ENCODE measurements around the gene ZNF385D.
"Not testable (repeated sequence)": the region's sequence is repeated elsewhere in the genome, so short reads cannot be mapped to it uniquely, and the experiment has no call there.

ZNF385D gene

GRCh38 chr3:21393683-21394311 lies 357.2 kb downstream of the ZNF385D start:
- no peak overlapping the region for H3K4me3 ChIP-seq (ENCODE audit: low read depth, low read length)
- DNase-seq (ENCODE audit: low read depth, low spot score) = no peak
- CTCF ChIA-PET = no interaction called here
- POLR2A ChIA-PET = no interaction called here
- TF ChIP-seq CTCF (IDR thresholded peaks at IDR 0.05; ENCODE audit: insufficient read depth, low read length, missing control alignments) = no peak

- TF ChIP-seq CTCF (IDR thresholded peaks at IDR 0.05; ENCODE audit: insufficient read depth, low read length, missing control alignments) = no peak
- H3K4me3 ChIP-seq (ENCODE audit: low read depth, low read length) = no peak overlapping the region
- ChIA-PET POLR2A (no interaction called here), CTCF (no interaction called here)
- no peak for DNase-seq (ENCODE audit: low read depth, low spot score)
These were observed 358.5 kb downstream of the ZNF385D start for GRCh38 chr3:21392526-21392925.

GRCh38 chr3:21390856-21391255 lies 360.2 kb downstream of the ZNF385D start:
- DNase-seq (ENCODE audit: low read depth, low spot score) = peak; percentile 16
- ChIA-PET CTCF (no interaction called here), POLR2A (no interaction called here)
- H3K4me3 ChIP-seq (ENCODE audit: low read depth, low read length) = no peak overlapping the region
- no peak for TF ChIP-seq CTCF (IDR thresholded peaks at IDR 0.05; ENCODE audit: insufficient read depth, low read length, missing control alignments)

- POLR2A ChIA-PET = interaction anchor here (0.7 kb wide), 1 partner anchor 578 kb away, joined by 4 read pairs; no protein-coding TSS in a partner anchor
- CTCF ChIA-PET = no interaction called here
- H3K4me3 ChIP-seq (ENCODE audit: low read depth, low read length) = no peak overlapping the region
- peak; percentile 91 for DNase-seq (ENCODE audit: low read depth, low spot score)
- no peak for TF ChIP-seq CTCF (IDR thresholded peaks at IDR 0.05; ENCODE audit: insufficient read depth, low read length, missing control alignments)
These were observed 360.9 kb downstream of the ZNF385D start for GRCh38 chr3:21390136-21390535.

GRCh38 chr3:21387142-21387826 lies 363.7 kb downstream of the ZNF385D start:
- H3K4me3 ChIP-seq (ENCODE audit: low read depth, low read length); DNase-seq (ENCODE audit: low read depth, low spot score); CTCF ChIA-PET; POLR2A ChIA-PET: not testable (repeated sequence)

- CTCF ChIA-PET; DNase-seq (ENCODE audit: low read depth, low spot score); POLR2A ChIA-PET; H3K4me3 ChIP-seq (ENCODE audit: low read depth, low read length): not testable (repeated sequence)
These were observed 373.0 kb downstream of the ZNF385D start for GRCh38 chr3:21378036-21378435.

- no peak overlapping the region for H3K4me3 ChIP-seq (ENCODE audit: low read depth, low read length)
- ChIA-PET CTCF (no interaction called here), POLR2A (no interaction called here)
- no peak for DNase-seq (ENCODE audit: low read depth, low spot score)
- no peak for TF ChIP-seq CTCF (IDR thresholded peaks at IDR 0.05; ENCODE audit: insufficient read depth, low read length, missing control alignments)
These were observed 373.8 kb downstream of the ZNF385D start for GRCh38 chr3:21377071-21377769.

Measured in AG04449 (cell line).